SIG-M5 treated with dmso at 0.1 percent for 504 hours (cell line): ENCODE results near the gene FSD1L.
"Not testable (repeated sequence)": the region's sequence is repeated elsewhere in the genome, so short reads cannot be mapped to it uniquely, and the experiment has no call there.

Experiments used
- DNase-seq: peaks from one replicate; lab custom pipeline; 2025; ENCODE audit not compliant: unreplicated experiment; lab: John Stamatoyannopoulos, UW

Gene FSD1L

GRCh38 chr9:105483618-105484017, 35.8 kb downstream of the FSD1L start:
- no peak for DNase-seq

- DNase-seq = no peak
Observed at GRCh38 chr9:105484226-105484625, 36.4 kb downstream of the FSD1L start.

- no peak for DNase-seq
Observed at GRCh38 chr9:105485131-105485530, 37.3 kb downstream of the FSD1L start.

- peak; percentile 9 for DNase-seq
Observed at GRCh38 chr9:105496826-105497225, 49.0 kb downstream of the FSD1L start.

GRCh38 chr9:105497704-105498103, 49.9 kb downstream of the FSD1L start:
- no peak for DNase-seq

- DNase-seq = peak; percentile 73
Observed at GRCh38 chr9:105500108-105500766, 52.4 kb downstream of the FSD1L start.

- DNase-seq = no peak
Observed at GRCh38 chr9:105501414-105501813, 53.6 kb downstream of the FSD1L start.

- no peak for DNase-seq
Observed at GRCh38 chr9:105502276-105502675, 54.4 kb downstream of the FSD1L start.

GRCh38 chr9:105503881-105504280, 56.0 kb downstream of the FSD1L start:
- no peak for DNase-seq

GRCh38 chr9:105507096-105507790, 59.4 kb downstream of the FSD1L start:
- no peak for DNase-seq

GRCh38 chr9:105508530-105508929, 60.7 kb downstream of the FSD1L start:
- DNase-seq = no peak

GRCh38 chr9:105510024-105510423, 62.2 kb downstream of the FSD1L start:
- DNase-seq = no peak

GRCh38 chr9:105511446-105511845, 63.6 kb downstream of the FSD1L start:
- no peak for DNase-seq

GRCh38 chr9:105515811-105516413, 68.1 kb downstream of the FSD1L start:
- DNase-seq = no peak

GRCh38 chr9:105519710-105520369, 72.0 kb downstream of the FSD1L start:
- not testable (repeated sequence) for DNase-seq

GRCh38 chr9:105520992-105521391, 73.2 kb downstream of the FSD1L start:
- DNase-seq = not testable (repeated sequence)

GRCh38 chr9:105522618-105523385, 75.0 kb downstream of the FSD1L start:
- DNase-seq = not testable (repeated sequence)

- DNase-seq = no peak
Observed at GRCh38 chr9:105531530-105531929, 83.7 kb downstream of the FSD1L start.

- DNase-seq = no peak
Observed at GRCh38 chr9:105535920-105536668, 88.3 kb downstream of the FSD1L start.

- no peak for DNase-seq
Observed at GRCh38 chr9:105539452-105539851, 91.6 kb downstream of the FSD1L start.
